ENCODE results near the gene ATXN8OS. TPM values are rescaled to one million over a fixed set of nuclear protein-coding genes. Genes with fewer than 3 reads are reported as not detected.

Gene ATXN8OS
- total RNA-seq, 6 experiments from 2014 or later = not detected

- no peak for TF ChIP-seq CTCF (IDR thresholded peaks at IDR 0.05)
- TF ChIP-seq POLR2A (IDR thresholded peaks at IDR 0.05) = no peak
- ATAC-seq (no peak), DNase-seq (no peak)
- H3K27me3 ChIP-seq = no peaks in the 10 kb centered on the region
- no peaks in the 10 kb centered on the region for H3K4me1 ChIP-seq
- H3K9me3 ChIP-seq = no peaks in the 10 kb centered on the region
- H3K4me3 ChIP-seq = no peak overlapping the region
- no peak overlapping the region for H3K27ac ChIP-seq
- WGBS (ENCODE audit: insufficient coverage, low coverage, low lambda C conversion rate, missing lambda C conversion rate) = 56% methylated on average over 2 of the region's 2 CpGs
- intact Hi-C loops (cut with DNase I) = no loop called here
- no peaks in the 10 kb centered on the region for H3K36me3 ChIP-seq
Measured at GRCh38 chr13:70090036-70090723, 17.4 kb upstream of the ATXN8OS start.

- no peaks in the 10 kb centered on the region for H3K4me1 ChIP-seq
- H3K36me3 ChIP-seq = no peaks in the 10 kb centered on the region
- DNase-seq (no peak), ATAC-seq (no peak)
- 21% methylated on average over 1 of the region's 1 CpG for WGBS (ENCODE audit: insufficient coverage, low coverage, low lambda C conversion rate, missing lambda C conversion rate)
- H3K27ac ChIP-seq = no peak overlapping the region
- H3K9me3 ChIP-seq = no peaks in the 10 kb centered on the region
- H3K27me3 ChIP-seq = no peaks in the 10 kb centered on the region
- TF ChIP-seq POLR2A (IDR thresholded peaks at IDR 0.05) = no peak
- TF ChIP-seq CTCF (IDR thresholded peaks at IDR 0.05) = peak in 3 of 4 donors; percentile 26 to 37 (median 35)
- intact Hi-C loops (cut with DNase I) = no loop called here
- H3K4me3 ChIP-seq = no peak overlapping the region
Measured at GRCh38 chr13:70098669-70099068, 9.0 kb upstream of the ATXN8OS start.

GRCh38 chr13:70104481-70104880 is 3.1 kb upstream of the ATXN8OS start:
- no peak for ATAC-seq
- Histone ChIP-seq H3K4me1 (no peaks in the 10 kb centered on the region), H3K27ac (no peak overlapping the region), H3K27me3 (no peaks in the 10 kb centered on the region), H3K4me3 (no peak overlapping the region), H3K9me3 (no peaks in the 10 kb centered on the region), H3K36me3 (no peaks in the 10 kb centered on the region)
- TF ChIP-seq CTCF (IDR thresholded peaks at IDR 0.05) = no peak
- TF ChIP-seq POLR2A (IDR thresholded peaks at IDR 0.05) = no peak
- intact Hi-C loops (cut with DNase I) = no loop called here
- DNase-seq = no peak

- Histone ChIP-seq H3K36me3 (no peaks in the 10 kb centered on the region), H3K9me3 (no peaks in the 10 kb centered on the region), H3K4me1 (no peaks in the 10 kb centered on the region), H3K27me3 (no peaks in the 10 kb centered on the region), H3K27ac (no peak overlapping the region), H3K4me3 (no peak overlapping the region)
- ATAC-seq (no peak), DNase-seq (no peak)
- intact Hi-C loops (cut with DNase I) = no loop called here
- TF ChIP-seq POLR2A (IDR thresholded peaks at IDR 0.05) (no peak), CTCF (IDR thresholded peaks at IDR 0.05) (no peak)
- 23% methylated on average over 9 of the region's 9 CpGs for WGBS (ENCODE audit: insufficient coverage, low coverage, low lambda C conversion rate, missing lambda C conversion rate)
Measured at GRCh38 chr13:70107125-70107497, 515 bp upstream of the ATXN8OS start.

Data from right lobe of liver (tissue), 6 donors.